GM12865 (cell line): ENCODE measurements around the gene GPC6.

Source experiments
- DNase-seq: peaks from one replicate; pipeline ENCODE4 v3.0.0; 2010; ENCODE audit warnings: low read depth
- H3K4me3 ChIP-seq: 2 replicates; pipeline ENCODE4 v1.5.1; 2011; ENCODE audit warnings: mild to moderate bottlenecking, low read depth, low read length, control low read depth
- CTCF ChIP-seq: IDR thresholded peaks from 2 replicates; pipeline ENCODE4 v1.5.1; 2011; ENCODE audit warnings: low read length, control low read depth, low read depth, inconsistent platforms; ENCODE audit not compliant: insufficient read depth; ENCODE audit errors: missing control alignments

GPC6 gene

DNA sequence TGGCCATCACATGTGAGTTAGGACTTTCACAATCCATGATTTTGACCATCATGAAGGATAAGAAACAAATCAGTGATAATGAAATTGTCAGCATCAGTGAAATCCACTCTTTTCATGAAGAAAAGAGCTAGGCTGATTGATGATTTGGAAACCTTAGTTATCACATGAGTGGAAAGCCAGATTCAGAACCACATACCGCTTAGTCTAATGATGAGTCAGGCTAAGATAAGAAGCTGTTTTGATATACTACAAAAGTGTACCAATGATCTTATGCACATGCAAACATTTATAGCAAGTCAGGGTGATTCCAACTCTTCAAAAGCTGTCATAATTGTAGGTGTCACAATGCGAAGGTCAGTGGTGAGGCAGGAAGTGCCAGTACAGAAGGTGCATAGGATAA lies 519.3 kb downstream of the GPC6 start:
- no peak for DNase-seq
- TF ChIP-seq CTCF, result no peak
- no peak overlapping the region for H3K4me3 ChIP-seq

DNA sequence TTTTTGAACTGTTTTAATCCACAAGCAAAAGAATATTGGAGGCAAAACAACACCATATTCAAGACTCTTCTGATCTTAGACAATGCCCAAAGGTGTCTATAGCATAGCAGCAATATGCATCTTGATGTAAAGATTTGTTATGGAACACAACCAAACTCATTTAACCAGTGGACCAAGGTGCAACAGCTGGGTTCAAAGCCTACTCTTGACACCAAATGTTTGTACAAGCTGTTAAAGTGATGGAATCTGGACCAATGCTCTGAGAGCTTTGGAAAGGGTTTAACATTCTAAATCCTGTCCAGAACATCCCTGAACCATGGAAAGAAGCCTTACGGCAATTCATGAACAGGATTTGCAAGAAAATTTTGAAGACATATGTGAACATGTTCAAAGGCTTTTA lies 520.0 kb downstream of the GPC6 start:
- no peak for DNase-seq
- no peak overlapping the region for H3K4me3 ChIP-seq
- no peak for TF ChIP-seq CTCF

GRCh38 chr13:93750676-93751075 lies 524.1 kb downstream of the GPC6 start:
- no peak overlapping the region for H3K4me3 ChIP-seq
- DNase-seq, result no peak
- TF ChIP-seq CTCF, result no peak

- no peak overlapping the region for H3K4me3 ChIP-seq
- DNase-seq, result no peak
- no peak for TF ChIP-seq CTCF
These were observed 524.5 kb downstream of the GPC6 start for GRCh38 chr13:93751117-93751516.

GRCh38 chr13:93752541-93752940 lies 525.9 kb downstream of the GPC6 start:
- no peak for DNase-seq
- TF ChIP-seq CTCF, result no peak
- H3K4me3 ChIP-seq, result no peak overlapping the region

DNA sequence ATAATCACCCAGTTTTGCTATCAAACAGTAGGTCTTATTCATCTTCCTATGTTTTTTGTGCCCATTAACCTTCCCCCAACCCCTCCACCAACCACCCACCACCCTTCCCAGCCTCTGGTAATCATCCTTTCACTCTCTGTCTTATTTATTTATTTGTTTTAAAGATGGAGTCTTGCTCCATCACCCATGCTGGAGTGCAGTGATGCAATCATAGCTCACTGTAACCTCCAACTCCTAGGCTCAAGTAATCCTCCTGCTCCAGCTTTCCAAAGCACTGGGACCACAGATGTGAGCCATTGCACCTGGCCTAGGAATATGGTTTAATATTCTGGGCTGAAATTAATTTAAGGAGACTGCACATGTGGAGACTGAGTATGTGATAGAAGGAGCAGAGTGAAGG lies 527.0 kb downstream of the GPC6 start:
- no peak for TF ChIP-seq CTCF
- DNase-seq, result no peak
- no peak overlapping the region for H3K4me3 ChIP-seq

DNA sequence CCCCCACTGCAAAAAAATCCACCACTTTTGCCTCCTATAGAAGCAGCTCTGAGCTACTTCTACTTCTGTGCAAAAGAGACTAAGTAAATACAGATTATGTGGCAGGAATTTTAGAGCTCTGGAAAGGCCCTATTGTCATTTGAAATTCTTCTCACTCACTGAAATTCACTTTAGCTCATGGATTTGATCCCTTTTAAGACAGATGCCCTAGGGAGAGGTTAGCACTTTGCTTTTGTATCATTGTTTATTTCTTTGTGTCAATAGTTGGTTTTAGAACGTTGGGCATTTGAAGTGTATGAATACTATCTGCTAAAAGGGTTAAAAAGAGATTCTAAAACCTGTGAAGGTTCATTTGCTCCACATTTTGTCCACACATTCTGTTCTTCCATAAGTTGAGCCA lies 528.7 kb downstream of the GPC6 start:
- DNase-seq, result no peak
- no peak overlapping the region for H3K4me3 ChIP-seq
- no peak for TF ChIP-seq CTCF
